Tongue (tissue), 2 donors: ENCODE data around the gene ALOX12. TPM values are rescaled to one million over a fixed set of nuclear protein-coding genes. Genes with fewer than 3 reads are reported as not detected.

Experiments
- DNase-seq: peaks from one replicate; pipeline ENCODE4 v3.0.0-alpha.2; 2015
- total RNA-seq: library from RNA; depleted of rRNA; stranded (reverse); fragments of >200 nt; gene quantifications from one replicate; pipeline ENCODE4 v1.2.3, GENCODE V29; 2014

Gene ALOX12
- total RNA-seq, 1 donor from 2014 or later = 12.2 TPM

DNA sequence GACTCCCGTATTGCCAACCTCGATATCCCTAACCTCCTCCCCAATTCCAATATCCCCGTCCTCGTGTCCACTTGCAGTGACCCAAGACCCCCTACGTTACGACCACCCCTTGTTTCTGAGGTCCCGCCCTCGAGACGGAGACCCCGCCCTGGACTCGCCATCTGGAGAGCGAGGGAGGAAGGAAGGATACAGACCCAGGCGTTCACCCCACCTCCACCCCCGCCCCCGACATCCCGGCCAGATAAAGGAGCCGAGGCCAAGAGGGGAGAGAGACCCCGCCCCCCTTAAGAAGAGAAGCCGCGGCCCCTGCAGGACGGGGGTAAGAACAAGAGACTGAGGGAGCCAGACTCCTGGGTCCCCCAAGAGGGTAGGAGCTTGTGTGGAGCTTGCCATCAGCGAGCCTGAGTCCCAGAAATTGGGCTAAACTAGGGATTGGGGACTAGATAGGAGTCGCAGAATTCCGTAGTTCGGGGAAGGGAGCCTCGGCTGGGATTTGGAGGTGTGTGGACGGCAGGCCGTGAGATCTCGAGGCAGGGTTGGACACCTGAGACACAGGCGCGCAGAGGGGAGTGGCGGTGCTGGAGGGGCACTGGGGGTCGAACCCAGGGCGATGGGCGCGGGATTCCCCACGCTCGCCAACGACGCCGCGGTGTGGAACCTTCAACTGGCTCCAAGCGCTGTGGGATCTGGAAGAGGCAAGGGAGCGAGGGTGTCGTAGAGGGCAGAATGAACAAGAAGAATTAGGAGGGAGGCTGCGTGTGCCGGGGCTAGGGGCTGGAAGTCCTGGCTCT lies 27.1 kb downstream of the ALOX12 start, which contains the start of gene BCL6B:
BCL6B (plus strand) TSS at position 270 of the 791 bp plus-strand sequence. CDS start 622 bp downstream, outside the sequence.
- no peak for DNase-seq

DNA sequence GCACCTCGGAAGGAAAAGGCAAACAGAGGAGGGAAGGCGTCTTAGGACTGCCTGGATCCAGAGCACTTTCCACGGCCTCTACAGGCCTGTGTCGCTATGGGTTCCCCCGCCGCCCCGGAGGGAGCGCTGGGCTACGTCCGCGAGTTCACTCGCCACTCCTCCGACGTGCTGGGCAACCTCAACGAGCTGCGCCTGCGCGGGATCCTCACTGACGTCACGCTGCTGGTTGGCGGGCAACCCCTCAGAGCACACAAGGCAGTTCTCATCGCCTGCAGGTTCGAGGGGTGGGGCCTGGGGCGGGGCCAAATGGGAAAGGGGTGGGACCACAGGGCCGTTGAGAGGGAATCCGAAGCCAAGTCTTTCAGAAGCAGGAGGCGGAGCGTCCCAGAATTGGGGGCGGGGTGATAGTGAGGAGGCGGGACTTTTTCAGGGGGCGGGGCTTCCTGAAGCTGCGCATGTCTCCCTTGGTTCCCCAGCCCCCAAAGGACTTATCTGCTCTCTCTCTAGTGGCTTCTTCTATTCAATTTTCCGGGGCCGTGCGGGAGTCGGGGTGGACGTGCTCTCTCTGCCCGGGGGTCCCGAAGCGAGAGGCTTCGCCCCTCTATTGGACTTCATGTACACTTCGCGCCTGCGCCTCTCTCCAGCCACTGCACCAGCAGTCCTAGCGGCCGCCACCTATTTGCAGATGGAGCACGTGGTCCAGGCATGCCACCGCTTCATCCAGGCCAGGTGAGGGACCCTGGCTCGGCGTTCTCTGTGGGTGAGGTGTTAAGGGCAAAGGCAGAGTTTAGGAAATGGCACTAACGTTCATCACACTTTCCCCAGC lies 27.9 kb downstream of the ALOX12 start:
- peak; percentile 78 for DNase-seq

DNA sequence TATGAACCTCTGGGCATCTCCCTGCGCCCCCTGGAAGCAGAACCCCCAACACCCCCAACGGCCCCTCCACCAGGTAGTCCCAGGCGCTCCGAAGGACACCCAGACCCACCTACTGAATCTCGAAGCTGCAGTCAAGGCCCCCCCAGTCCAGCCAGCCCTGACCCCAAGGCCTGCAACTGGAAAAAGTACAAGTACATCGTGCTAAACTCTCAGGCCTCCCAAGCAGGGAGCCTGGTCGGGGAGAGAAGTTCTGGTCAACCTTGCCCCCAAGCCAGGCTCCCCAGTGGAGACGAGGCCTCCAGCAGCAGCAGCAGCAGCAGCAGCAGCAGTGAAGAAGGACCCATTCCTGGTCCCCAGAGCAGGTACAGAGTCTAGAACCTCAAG lies 28.5 kb downstream of the ALOX12 start:
- DNase-seq = no peak

DNA sequence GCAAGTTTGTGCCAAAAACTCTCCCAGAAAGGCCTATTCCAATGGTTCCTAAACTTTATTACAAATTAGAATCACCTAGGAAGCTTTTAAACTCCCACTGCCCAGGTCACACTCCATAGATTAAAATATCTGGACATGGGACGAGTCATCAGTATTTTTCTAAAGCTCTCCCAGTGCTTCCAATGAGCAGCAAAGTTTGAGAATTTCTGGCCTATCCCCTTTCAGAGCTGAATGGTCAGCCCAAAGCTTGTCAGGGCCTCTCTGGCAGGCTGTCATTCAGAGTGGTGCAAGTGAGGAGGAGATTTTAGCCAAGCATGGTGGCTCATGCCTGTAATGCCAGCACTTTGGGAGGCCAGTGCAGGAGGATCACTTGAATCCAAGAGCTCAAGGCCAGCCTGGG lies 29.4 kb downstream of the ALOX12 start:
- no peak for DNase-seq

DNA sequence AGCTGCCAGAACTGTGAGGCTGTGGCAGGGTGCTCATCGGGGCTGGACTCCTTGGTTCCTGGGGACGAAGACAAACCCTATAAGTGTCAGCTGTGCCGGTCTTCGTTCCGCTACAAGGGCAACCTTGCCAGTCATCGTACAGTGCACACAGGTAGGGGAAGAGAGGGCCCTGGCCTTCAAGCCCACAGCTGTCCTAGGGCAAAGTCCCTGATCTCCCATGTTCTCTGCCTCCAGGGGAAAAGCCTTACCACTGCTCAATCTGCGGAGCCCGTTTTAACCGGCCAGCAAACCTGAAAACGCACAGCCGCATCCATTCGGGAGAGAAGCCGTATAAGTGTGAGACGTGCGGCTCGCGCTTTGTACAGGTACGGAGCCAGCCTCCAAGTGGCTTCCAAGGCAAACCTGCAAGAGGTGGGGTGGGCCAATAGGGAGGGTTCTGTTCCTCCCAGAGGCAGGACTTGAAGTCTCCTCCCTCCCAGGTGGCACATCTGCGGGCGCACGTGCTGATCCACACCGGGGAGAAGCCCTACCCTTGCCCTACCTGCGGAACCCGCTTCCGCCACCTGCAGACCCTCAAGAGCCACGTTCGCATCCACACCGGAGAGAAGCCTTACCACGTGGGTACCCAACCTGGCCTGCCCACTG lies 30.7 kb downstream of the ALOX12 start:
- no peak for DNase-seq

DNA sequence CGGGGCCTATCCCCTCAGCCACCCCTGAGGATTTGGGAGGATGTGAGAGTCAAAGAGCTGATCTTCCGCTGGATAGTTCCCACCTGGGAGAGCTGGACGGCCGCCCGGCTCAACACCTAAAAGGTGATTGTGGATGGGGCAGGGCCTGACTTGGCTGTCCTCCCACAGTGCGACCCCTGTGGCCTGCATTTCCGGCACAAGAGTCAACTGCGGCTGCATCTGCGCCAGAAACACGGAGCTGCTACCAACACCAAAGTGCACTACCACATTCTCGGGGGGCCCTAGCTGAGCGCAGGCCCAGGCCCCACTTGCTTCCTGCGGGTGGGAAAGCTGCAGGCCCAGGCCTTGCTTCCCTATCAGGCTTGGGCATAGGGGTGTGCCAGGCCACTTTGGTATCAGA lies 31.5 kb downstream of the ALOX12 start:
- DNase-seq = no peak

DNA sequence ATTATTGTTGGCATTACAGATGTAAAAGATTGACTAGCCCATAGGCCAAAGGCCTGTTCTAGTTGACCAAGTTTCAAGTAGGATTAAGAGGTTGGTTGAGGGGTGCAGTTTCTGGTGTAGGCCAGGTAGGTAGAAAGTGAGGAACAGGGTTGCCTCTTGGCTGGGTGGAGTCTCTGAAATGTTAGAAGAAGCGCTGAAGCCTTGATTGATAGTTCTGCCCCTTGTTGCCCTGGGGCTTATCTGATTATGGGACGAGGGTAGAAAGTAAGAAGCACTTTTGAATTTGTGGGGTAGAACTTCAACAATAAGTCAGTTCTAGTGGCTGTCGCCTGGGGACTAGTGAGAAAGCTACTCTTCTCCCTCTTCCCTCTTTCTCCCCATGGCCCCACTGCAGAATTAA lies 33.2 kb downstream of the ALOX12 start:
- DNase-seq = no peak

DNA sequence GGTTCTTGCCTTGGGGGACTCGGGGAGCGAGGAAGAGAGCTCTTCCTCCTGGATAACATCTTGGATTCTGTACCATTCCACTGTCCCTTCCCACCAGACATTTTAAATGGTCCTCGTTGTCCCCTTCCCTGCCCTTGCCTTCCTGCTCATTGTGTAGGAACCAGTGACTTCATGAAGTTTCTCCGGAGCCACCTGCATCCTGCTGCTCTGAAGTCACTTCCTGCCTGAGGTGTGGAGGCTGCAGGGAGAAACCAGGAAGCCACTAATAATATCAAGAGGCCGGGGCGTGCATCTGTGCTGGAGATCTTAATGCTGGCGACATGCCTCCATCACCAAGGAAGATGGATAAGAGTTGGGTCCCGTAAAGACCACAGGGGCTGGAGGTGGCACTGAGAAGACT lies 33.8 kb downstream of the ALOX12 start:
- no peak for DNase-seq

DNA sequence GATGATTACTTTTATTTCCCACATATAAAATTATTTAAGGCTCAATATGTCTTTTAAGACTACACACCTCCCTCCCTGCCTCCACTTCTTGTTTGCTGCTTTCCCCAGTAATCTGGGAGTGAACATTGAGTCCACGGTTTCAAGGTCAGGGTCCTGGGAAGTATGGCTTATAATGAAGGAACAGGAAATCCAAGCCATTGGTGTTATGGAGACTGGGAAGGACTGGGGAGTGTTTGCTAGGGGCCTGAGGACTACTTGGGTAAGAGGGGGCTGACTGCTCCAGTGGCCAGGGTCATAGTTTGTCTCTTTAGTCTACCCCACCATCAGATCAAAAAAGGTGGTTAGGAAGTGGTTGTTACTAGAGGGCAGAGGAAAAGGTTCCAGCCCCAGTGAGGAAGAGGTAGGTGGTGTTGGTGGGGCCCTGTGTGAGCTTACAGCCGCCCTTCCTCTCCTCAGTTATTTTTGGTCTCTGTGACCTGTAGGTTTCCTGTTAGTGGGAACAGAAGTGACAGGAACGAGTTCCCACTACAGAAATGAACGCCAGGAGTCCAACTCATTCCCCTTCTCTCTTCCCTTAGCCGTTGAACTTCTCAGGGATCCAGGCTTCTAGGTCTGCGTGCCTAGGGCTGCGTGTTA lies 39.2 kb downstream of the ALOX12 start:
- DNase-seq = no peak

DNA sequence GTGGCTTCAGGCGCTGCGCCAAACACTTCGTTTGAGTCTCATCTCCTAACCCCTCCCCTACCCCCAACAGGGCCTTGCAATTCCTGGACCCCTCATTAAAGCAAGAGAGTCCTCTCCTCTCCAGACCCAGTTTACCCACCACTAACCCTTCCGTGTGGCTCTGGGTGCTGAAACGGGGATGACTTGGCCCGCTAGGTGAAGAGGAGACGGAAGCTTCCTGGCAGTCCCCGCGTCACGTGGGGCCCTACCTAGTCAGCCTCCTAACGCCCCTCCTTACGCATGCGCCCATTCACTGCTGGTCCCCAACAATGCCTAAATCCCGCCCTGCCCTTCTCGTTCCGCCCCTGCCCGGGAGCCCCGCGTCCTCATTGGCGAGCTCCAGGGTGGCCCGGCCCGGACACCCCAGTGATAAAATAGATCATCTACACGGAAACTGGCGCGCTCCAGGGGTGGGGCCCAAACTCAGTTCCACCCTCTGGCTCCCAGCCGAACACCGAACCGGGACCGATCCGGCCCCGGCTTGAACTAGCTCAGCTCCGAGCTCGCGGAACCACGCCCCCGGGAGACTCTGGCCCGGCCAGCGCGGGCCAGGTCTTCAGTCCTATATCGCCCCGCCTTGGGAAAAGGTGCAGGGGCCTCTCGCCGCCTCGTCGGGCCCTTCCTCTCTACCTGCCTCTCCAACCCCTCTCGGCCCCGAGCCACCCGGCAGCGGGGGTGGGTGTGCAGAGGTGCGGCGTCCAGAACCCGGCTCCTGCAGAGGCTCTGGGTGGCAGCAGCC lies 39.9 kb downstream of the ALOX12 start, which contains the start of gene SLC16A13:
SLC16A13 (plus strand) TSS at position 425 of the 778 bp plus-strand sequence. CDS start 368 bp downstream, outside the sequence.
- peak; percentile 96 for DNase-seq

DNA sequence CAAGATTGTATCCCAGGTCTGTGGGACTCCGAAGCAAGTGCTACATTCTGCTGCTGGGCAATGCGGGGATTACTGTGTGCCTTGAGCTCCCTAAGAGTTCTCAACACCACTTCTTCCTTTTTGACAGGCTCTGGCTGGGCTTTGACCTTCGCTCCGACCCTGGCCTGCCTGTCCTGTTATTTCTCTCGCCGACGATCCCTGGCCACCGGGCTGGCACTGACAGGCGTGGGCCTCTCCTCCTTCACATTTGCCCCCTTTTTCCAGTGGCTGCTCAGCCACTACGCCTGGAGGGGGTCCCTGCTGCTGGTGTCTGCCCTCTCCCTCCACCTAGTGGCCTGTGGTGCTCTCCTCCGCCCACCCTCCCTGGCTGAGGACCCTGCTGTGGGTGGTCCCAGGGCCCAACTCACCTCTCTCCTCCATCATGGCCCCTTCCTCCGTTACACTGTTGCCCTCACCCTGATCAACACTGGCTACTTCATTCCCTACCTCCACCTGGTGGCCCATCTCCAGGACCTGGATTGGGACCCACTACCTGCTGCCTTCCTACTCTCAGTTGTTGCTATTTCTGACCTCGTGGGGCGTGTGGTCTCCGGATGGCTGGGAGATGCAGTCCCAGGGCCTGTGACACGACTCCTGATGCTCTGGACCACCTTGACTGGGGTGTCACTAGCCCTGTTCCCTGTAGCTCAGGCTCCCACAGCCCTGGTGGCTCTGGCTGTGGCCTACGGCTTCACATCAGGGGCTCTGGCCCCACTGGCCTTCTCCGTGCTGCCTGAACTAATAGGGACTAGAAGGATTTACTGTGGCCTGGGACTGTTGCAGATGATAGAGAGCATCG lies 42.4 kb downstream of the ALOX12 start:
- DNase-seq = no peak

DNA sequence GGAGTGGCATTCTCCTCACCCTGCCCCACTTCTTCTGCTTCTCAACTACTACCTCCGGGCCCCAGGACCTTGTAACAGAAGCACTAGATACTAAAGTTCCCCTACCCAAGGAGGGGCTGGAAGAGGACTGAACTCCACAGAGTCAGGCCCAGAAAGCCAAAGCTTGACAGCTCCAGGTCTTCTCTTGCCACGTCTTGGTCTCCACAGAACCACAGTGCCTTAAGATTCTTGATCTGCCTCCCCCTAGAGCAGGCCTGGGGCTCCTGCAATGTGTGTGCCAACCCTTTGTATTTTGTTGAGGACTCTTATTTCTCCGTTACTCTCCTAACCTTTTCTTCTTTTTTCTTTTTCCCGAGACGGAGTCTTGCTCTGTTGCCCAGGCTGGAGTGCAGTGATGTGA lies 44.0 kb downstream of the ALOX12 start:
- no peak for DNase-seq

DNA sequence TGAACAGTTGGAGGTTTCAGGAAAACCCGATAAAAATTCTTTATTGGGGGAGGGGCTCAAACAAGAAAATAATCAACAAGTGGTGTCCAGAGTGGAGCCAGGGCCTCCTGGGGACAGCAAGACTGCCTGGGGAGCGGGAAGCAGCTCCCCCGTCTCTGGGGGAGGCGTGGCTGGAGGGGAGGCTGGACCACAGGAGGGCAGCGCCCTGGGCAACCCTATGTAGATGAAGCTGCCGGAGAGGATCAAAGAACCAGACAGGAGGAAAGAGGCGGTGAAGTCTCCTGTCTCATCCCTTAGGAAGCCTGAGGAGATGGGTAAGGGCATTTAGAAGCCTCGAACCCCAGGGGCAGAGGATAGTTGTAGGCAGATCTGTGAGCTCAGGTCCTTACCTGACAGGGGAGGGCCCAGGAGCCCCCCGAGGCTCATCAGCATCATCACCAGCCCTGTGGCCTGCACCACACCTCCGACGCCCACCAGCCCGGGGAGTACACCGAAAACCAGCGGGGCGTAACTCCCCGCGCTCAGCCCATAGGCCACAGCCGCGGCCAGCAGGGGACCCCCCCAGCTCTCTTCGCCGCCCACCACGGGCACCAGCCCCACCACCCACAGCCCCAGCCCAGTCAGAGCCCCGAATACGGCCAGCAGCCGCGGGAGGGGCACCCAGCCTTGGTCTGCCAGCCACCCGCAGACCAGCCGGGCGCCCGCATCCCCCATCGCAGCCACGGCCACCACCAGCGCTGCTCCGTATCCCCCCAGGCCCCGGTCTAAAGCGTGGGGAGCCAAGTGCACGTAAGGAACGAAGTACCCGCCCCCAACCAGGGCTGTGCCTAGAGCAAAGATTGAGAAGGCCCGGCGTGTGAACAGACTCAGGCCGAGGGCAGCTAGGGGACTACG lies 46.0 kb downstream of the ALOX12 start:
- no peak for DNase-seq

DNA sequence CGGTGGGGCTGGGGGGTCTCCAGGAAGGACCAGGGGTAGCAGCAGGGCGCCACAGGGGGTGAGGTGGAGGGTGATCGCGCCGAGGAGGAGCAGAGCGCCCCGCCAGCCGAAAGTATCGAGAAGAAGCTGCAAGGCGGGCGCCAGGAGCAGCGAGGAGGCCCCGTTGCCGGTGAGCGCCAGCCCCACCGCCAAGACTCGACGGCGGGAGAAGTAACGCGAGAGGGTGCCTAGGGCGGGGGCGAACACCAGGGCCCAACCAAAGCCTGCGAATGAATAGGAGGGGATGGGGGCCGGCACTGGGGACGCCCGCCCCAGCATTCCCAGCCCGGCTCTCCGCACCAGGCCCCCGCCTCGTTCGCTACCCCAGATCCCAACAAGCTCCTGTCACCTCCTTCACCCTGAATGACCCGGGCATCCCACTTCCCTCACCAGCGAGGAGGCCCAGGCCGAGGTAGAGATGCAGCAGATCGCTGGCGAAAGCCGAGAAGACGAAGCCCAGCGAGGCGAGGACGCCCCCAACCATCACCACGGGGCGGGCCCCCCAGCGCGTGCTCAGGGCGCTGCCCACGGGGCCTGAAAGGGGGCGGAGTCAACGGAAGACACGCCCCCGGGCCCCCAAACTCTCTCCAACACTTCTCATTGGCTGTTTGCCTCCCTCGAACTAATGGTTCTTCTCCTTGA lies 46.8 kb downstream of the ALOX12 start:
- DNase-seq = no peak

DNA sequence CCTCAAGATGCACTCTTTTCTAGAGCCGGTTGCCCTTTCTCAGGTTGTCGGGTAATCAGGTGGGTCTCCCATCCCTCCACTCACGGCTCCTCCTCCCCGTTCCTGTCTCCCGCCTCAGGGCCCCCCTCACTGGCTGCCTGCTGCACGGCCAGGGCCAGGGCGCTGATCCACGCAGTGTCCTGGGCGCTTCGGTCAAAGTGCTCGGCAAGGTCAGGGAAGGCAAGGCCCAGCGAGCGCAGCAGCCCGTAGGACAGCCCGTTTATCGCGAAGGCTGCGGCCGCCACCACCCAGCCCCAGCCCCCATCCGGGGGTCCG lies 47.3 kb downstream of the ALOX12 start:
- DNase-seq = no peak

DNA sequence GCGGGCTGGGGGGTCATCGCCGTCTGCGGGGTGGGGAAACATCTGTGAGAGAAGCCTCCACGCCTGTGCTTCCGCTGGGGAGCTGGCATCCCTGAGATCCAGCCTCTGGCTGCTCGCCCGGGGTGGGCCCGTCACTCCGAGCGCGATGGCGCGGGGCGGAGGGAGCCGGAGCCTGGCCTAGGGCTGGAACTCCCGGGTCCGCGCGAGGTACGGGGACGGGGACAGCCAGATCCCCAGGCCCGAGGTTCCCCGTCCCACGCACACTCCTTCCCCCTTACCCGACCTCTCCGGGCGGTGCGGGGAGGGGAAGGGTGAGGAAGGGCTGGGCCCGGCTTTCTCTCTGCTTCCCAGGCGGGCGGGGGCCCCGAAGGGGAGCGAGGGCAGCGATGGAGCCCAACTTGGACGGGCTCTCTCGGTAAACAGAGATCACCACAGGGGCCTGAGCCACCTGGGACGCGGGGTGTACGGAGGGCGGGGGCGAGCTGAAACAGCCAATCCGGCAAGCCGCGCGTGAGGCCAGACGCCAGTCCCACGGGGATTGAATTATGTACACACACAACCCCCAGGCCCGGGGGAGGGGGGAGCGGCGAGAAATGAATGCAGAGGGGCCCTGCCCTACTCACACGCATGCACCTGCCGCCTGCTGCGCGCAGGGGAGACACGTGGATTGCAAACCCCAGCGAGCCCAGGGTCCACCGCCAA lies 47.8 kb downstream of the ALOX12 start, which contains the start of gene SLC16A11:
SLC16A11 (minus strand) TSS at position 596 of the 702 bp plus-strand sequence; CDS start at position 17, 579 bp downstream.
- peak; percentile 37 for DNase-seq

DNA sequence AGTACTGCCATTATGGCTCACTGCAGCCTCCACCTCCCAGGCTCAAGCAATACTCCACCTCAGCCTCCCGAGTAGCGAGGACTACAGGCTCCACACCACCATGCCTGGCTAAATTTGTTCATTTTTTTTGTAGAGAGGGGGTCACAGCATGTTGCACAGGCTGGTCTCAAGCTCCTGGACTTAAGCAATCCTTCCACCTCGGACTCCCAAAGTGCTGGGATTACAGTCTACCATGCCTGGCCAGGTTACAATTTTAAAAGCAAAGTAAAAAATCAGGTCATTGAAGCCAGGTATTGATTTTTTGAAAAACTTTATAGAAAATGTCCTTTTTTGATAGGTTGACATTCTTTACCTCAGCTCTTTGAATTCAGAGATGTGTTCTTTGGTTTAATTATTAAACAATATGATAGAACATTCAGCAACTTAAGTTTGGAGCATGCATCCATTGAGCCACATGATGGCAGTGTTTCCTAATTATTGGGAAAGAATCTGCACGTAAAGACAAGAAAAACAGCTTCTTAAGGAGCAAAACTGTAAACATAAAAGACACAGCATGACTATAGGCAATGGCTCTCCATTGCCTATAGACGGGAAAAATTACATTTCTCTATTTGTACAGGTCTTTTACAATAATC lies 49.8 kb downstream of the ALOX12 start:
- peak; percentile 88 for DNase-seq
